PFSK-1 (cell line): Measurements from ENCODE around the gene TECRL.

Source experiments
- POLR2AphosphoS5 ChIP-seq: IDR thresholded peaks from 2 replicates; pipeline ENCODE4 v1.6.1; 2012; ENCODE audit warnings: low read depth, mild to moderate bottlenecking, control low read depth, low read length, moderate library complexity
- REST ChIP-seq, 2 experiments: IDR thresholded peaks; 2 replicates each; pipeline versions ENCODE4 v1.6.1 to v1.8.0; 2011 to 2012; ENCODE audit warnings: low read depth in 2 of 2, low read length in 2 of 2, control low read depth in 1 of 2, inconsistent platforms in 1 of 2, mild to moderate bottlenecking in 1 of 2, moderate library complexity in 1 of 2; ENCODE audit not compliant: insufficient read depth in 1 of 2

DNA sequence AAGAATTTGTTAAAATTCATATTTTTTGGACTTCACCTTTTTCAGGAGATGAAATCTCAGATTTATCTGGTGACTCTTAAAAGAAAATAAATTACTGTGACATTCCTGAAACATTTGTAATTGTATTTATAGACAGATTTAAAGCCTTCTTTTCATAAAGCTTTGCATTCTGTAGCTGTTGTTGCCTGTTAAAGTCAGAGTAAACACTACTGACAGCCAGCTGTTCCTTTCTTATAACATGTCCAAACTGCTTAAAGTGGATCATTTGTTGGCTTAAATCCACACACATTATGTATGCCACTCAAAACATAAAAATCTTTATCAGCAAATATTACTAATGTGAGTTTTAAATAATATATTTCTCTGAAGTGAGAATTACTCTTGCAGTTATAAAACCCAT lies 157.5 kb downstream of the TECRL start:
- no peak for TF ChIP-seq REST (IDR thresholded peaks at IDR 0.05; ENCODE audit: insufficient read depth in 1 of 2, low read depth in 2 of 2, low read length in 2 of 2)
- TF ChIP-seq POLR2AphosphoS5: no peak
